ENCODE results near the gene AMN1. TPM values are rescaled to one million over a fixed set of nuclear protein-coding genes. Genes with fewer than 3 reads are reported as not detected.
A peak's percentile ranks its signal among the peaks of the same experiment; 100 is the strongest.

The AMN1 gene
- total and polyA plus RNA-seq, 2 of the 13 experiments (the other 11 are each of a cell fraction or from before 2014, with no cell fraction given), result 7.5 to 26.5 TPM

- TF ChIP-seq ZNF775 (CRISPR knock-in tag; IDR thresholded peaks at IDR 0.05; ENCODE audit: borderline replicate concordance), result no peak
- TF ChIP-seq ZNF75D (CRISPR knock-in tag; IDR thresholded peaks at IDR 0.05; ENCODE audit: borderline replicate concordance), result no peak
- peak; percentile 38; the same call in 1 of the 2 replicates for TF ChIP-seq SAP130 (CRISPR knock-in tag; IDR thresholded peaks at IDR 0.05; ENCODE audit: low read depth)
- no peak for TF ChIP-seq ZFP37 (CRISPR knock-in tag; IDR thresholded peaks at IDR 0.05; ENCODE audit: borderline replicate concordance)
- TF ChIP-seq RORA (CRISPR knock-in tag; IDR thresholded peaks at IDR 0.05), result no peak
- TF ChIP-seq TRIM24 (CRISPR knock-in tag; IDR thresholded peaks at IDR 0.05), result no peak
- TF ChIP-seq ZFP1 (CRISPR knock-in tag; IDR thresholded peaks at IDR 0.05), result no peak
- peak; percentile 67; the same call in 1 of the 2 replicates for TF ChIP-seq AHDC1 (CRISPR knock-in tag; IDR thresholded peaks at IDR 0.05; ENCODE audit: borderline replicate concordance)
- TF ChIP-seq, protein P1, sequence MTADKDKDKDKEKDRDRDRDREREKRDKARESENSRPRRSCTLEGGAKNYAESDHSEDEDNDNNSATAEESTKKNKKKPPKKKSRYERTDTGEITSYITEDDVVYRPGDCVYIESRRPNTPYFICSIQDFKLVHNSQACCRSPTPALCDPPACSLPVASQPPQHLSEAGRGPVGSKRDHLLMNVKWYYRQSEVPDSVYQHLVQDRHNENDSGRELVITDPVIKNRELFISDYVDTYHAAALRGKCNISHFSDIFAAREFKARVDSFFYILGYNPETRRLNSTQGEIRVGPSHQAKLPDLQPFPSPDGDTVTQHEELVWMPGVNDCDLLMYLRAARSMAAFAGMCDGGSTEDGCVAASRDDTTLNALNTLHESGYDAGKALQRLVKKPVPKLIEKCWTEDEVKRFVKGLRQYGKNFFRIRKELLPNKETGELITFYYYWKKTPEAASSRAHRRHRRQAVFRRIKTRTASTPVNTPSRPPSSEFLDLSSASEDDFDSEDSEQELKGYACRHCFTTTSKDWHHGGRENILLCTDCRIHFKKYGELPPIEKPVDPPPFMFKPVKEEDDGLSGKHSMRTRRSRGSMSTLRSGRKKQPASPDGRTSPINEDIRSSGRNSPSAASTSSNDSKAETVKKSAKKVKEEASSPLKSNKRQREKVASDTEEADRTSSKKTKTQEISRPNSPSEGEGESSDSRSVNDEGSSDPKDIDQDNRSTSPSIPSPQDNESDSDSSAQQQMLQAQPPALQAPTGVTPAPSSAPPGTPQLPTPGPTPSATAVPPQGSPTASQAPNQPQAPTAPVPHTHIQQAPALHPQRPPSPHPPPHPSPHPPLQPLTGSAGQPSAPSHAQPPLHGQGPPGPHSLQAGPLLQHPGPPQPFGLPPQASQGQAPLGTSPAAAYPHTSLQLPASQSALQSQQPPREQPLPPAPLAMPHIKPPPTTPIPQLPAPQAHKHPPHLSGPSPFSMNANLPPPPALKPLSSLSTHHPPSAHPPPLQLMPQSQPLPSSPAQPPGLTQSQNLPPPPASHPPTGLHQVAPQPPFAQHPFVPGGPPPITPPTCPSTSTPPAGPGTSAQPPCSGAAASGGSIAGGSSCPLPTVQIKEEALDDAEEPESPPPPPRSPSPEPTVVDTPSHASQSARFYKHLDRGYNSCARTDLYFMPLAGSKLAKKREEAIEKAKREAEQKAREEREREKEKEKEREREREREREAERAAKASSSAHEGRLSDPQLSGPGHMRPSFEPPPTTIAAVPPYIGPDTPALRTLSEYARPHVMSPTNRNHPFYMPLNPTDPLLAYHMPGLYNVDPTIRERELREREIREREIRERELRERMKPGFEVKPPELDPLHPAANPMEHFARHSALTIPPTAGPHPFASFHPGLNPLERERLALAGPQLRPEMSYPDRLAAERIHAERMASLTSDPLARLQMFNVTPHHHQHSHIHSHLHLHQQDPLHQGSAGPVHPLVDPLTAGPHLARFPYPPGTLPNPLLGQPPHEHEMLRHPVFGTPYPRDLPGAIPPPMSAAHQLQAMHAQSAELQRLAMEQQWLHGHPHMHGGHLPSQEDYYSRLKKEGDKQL (CRISPR knock-in tag; IDR thresholded peaks at IDR 0.05; ENCODE audit: low read depth), result no peak
- TF ChIP-seq ZSCAN5A (CRISPR knock-in tag; IDR thresholded peaks at IDR 0.05; ENCODE audit: borderline replicate concordance), result no peak
- TF ChIP-seq ARNTL (CRISPR knock-in tag; IDR thresholded peaks at IDR 0.05), result no peak
- TF ChIP-seq ZNF20 (CRISPR knock-in tag; IDR thresholded peaks at IDR 0.05), result no peak
- TF ChIP-seq ZNF224 (CRISPR knock-in tag; IDR thresholded peaks at IDR 0.05), result no peak
- TF ChIP-seq SMAD9 (CRISPR knock-in tag; IDR thresholded peaks at IDR 0.05), result no peak
- TF ChIP-seq ZNF550 (CRISPR knock-in tag; IDR thresholded peaks at IDR 0.05; ENCODE audit: borderline replicate concordance), result no peak
- TF ChIP-seq HCFC1 (IDR thresholded peaks at IDR 0.05; ENCODE audit: low read depth, low read length), result no peak
Measured at GRCh38 chr12:31715283-31715825, 13.5 kb downstream of the AMN1 start (continued).

Data from HepG2 (cell line).